ENCODE data around the gene CHRNG. TPM values are rescaled to one million over a fixed set of nuclear protein-coding genes. Genes with fewer than 3 reads are reported as not detected.

Gene CHRNG
- total and polyA plus RNA-seq, 2 experiments from 2014 or later = not detected

DNA sequence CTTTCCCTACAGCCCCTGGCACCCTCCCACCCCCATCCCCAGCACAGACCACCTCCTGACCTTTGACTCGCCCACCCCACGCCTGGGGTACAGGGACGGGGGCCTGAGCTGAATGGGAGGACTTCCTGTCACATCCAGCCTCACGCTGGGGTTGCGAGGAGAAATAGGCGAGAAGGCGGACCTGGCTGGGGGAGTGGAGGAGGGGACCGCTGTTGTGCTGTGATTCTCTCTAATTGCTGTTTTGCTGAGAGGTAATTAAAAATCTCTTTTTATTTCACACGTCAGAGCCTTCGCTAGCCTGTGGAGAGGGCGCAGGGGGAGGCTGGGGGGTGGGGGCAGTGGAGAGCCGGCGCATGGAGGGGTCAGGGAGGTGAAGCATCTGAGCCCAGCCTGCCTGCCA lies 42.1 kb upstream of the CHRNG start:
- no peak overlapping the region for H2AFZ ChIP-seq
- H3K4me3 ChIP-seq = no peak overlapping the region
- H3K9me3 ChIP-seq (ENCODE audit: low read depth) = no peaks in the 10 kb centered on the region
- no peaks in the 10 kb centered on the region for H4K20me1 ChIP-seq (ENCODE audit: insufficient read depth, poor library complexity, severe bottlenecking)
- no peak overlapping the region for H3K4me2 ChIP-seq
- peaks cover 13% of the 10 kb centered on the region for H3K27me3 ChIP-seq
- H3K36me3 ChIP-seq (replicated peaks; ENCODE audit: insufficient read depth, low read depth) = no peaks in the 10 kb centered on the region
- WGBS (ENCODE audit: low lambda C conversion rate, missing lambda C conversion rate) = 86% methylated on average over 12 of the region's 13 CpGs
- no peaks in the 10 kb centered on the region for H3K9me2 ChIP-seq (replicated peaks; ENCODE audit: insufficient read depth)
- no peak for DNase-seq (ENCODE audit: low spot score)
- TF ChIP-seq EZH2 (IDR thresholded peaks at IDR 0.05; ENCODE audit: borderline replicate concordance) (no peak), EZH2phosphoT487 (IDR thresholded peaks at IDR 0.05; ENCODE audit: low read depth, severe bottlenecking, unreplicated experiment) (no peak)
- TF ChIP-seq, protein P1, sequence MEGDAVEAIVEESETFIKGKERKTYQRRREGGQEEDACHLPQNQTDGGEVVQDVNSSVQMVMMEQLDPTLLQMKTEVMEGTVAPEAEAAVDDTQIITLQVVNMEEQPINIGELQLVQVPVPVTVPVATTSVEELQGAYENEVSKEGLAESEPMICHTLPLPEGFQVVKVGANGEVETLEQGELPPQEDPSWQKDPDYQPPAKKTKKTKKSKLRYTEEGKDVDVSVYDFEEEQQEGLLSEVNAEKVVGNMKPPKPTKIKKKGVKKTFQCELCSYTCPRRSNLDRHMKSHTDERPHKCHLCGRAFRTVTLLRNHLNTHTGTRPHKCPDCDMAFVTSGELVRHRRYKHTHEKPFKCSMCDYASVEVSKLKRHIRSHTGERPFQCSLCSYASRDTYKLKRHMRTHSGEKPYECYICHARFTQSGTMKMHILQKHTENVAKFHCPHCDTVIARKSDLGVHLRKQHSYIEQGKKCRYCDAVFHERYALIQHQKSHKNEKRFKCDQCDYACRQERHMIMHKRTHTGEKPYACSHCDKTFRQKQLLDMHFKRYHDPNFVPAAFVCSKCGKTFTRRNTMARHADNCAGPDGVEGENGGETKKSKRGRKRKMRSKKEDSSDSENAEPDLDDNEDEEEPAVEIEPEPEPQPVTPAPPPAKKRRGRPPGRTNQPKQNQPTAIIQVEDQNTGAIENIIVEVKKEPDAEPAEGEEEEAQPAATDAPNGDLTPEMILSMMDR (IDR thresholded peaks at IDR 0.05; ENCODE audit: poor library complexity) = no peak
- no peaks in the 10 kb centered on the region for H3K79me2 ChIP-seq
- no peak overlapping the region for H3K27ac ChIP-seq
- H3K4me1 ChIP-seq (ENCODE audit: insufficient read depth) = peaks cover 11% of the 10 kb centered on the region

DNA sequence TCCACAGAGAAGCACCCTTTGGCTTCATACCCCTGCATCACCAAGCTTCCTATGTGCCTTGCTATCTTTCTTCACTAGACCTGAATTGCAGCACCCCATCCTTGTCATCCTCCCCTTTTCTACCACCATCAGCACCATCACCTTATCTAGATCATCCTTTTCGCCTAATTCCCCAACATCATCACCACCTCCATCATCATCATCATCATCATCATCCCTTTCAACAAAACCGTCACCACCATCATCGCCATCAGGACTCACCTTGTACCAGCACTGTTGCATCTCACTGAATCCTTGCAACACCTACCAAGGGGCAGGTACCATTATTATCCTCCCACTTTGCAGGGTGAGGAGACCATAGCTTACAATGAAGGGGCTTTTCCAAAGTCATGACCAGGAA lies 41.0 kb upstream of the CHRNG start:
- Histone ChIP-seq H3K4me2 (no peak overlapping the region), H3K27ac (no peak overlapping the region), H3K79me2 (no peaks in the 10 kb centered on the region), H2AFZ (no peak overlapping the region), H3K9me2 (replicated peaks; ENCODE audit: insufficient read depth) (no peaks in the 10 kb centered on the region), H3K36me3 (replicated peaks; ENCODE audit: insufficient read depth, low read depth) (no peaks in the 10 kb centered on the region), H3K4me1 (ENCODE audit: insufficient read depth) (peaks cover 18% of the 10 kb centered on the region), H3K4me3 (no peak overlapping the region), H3K27me3 (peaks cover 21% of the 10 kb centered on the region), H3K9me3 (ENCODE audit: low read depth) (no peaks in the 10 kb centered on the region), H4K20me1 (ENCODE audit: insufficient read depth, poor library complexity, severe bottlenecking) (no peaks in the 10 kb centered on the region)
- no peak for DNase-seq (ENCODE audit: low spot score)
- no peak for TF ChIP-seq EZH2phosphoT487 (IDR thresholded peaks at IDR 0.05; ENCODE audit: low read depth, severe bottlenecking, unreplicated experiment)
- no peak for TF ChIP-seq EZH2 (IDR thresholded peaks at IDR 0.05; ENCODE audit: borderline replicate concordance)
- 92% methylated on average over 3 of the region's 3 CpGs for WGBS (ENCODE audit: low lambda C conversion rate, missing lambda C conversion rate)

DNA sequence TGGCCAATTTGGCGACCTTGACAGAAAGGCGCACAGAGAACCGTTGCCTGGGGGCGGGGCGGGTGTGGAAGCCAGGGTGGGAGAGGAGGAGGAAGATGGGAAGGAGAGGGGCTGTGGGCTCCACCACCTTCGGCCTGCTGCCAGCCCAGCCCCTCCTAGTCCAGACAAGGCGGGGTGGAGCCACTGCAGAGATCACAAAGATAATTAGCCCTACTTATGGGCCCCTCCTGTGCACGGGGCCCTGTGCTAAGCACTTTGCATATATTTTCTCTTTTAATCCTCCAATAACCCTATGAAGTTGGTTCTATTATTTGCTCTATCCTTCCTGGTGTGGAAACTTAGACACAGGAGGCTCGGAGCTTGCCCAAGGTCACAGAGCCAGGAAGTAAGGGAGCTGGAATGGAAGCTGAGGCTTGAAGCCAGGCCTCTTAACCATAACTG lies 38.1 kb upstream of the CHRNG start:
- no peak overlapping the region for H3K4me3 ChIP-seq
- no peaks in the 10 kb centered on the region for H3K79me2 ChIP-seq
- H4K20me1 ChIP-seq (ENCODE audit: insufficient read depth, poor library complexity, severe bottlenecking) = no peaks in the 10 kb centered on the region
- H3K27me3 ChIP-seq = peaks cover 50% of the 10 kb centered on the region
- no peaks in the 10 kb centered on the region for H3K9me3 ChIP-seq (ENCODE audit: low read depth)
- H3K4me2 ChIP-seq = no peak overlapping the region
- no peak overlapping the region for H2AFZ ChIP-seq
- TF ChIP-seq, protein P1 (IDR thresholded peaks at IDR 0.05; ENCODE audit: poor library complexity) = no peak
- TF ChIP-seq EZH2 (IDR thresholded peaks at IDR 0.05; ENCODE audit: borderline replicate concordance) (no peak), EZH2phosphoT487 (IDR thresholded peaks at IDR 0.05; ENCODE audit: low read depth, severe bottlenecking, unreplicated experiment) (no peak)
- H3K36me3 ChIP-seq (replicated peaks; ENCODE audit: insufficient read depth, low read depth) = no peaks in the 10 kb centered on the region
- no peak for DNase-seq (ENCODE audit: low spot score)
- H3K9me2 ChIP-seq (replicated peaks; ENCODE audit: insufficient read depth) = no peaks in the 10 kb centered on the region
- 66% methylated on average over 9 of the region's 9 CpGs for WGBS (ENCODE audit: low lambda C conversion rate, missing lambda C conversion rate)
- H3K4me1 ChIP-seq (ENCODE audit: insufficient read depth) = peaks cover 18% of the 10 kb centered on the region
- H3K27ac ChIP-seq = peak overlapping the region; percentile 51

DNA sequence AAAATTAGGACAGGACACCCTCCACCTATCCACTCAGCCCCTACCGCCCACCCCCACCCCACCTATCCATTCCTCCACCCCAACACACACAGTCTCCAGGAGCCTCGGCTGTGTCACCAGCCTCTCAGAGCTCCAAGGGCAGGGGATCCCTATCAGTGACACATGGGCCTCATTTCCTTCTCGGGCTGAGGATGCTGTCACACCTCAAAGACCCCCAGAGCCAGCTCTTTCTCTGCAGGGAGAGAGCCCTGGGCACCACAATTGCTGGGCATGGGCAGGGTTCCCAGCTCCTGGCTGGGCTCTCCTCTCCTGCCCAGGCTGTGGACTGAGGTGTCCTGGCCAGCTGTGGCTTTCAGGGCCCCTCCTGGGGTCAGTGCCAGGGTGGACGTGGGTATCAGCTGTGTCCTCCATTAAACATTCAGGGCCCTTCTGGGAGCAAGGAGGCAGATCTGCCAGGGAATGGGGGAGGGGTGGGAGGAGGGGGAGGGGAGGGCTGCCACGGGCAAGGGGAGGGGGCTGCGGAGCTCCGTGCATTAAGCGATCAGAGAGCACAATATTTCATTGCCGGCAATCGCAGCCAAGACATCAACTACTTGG lies 37.6 kb upstream of the CHRNG start:
- H3K27me3 ChIP-seq = peaks cover 55% of the 10 kb centered on the region
- no peak overlapping the region for H2AFZ ChIP-seq
- H3K4me3 ChIP-seq = no peak overlapping the region
- peaks cover 18% of the 10 kb centered on the region for H3K4me1 ChIP-seq (ENCODE audit: insufficient read depth)
- TF ChIP-seq EZH2phosphoT487 (IDR thresholded peaks at IDR 0.05; ENCODE audit: low read depth, severe bottlenecking, unreplicated experiment) (no peak), EZH2 (IDR thresholded peaks at IDR 0.05; ENCODE audit: borderline replicate concordance) (no peak)
- TF ChIP-seq, protein P1 (IDR thresholded peaks at IDR 0.05; ENCODE audit: poor library complexity) = no peak
- DNase-seq (ENCODE audit: low spot score) = no peak
- no peaks in the 10 kb centered on the region for H3K36me3 ChIP-seq (replicated peaks; ENCODE audit: insufficient read depth, low read depth)
- H3K9me3 ChIP-seq (ENCODE audit: low read depth) = no peaks in the 10 kb centered on the region
- peak overlapping the region; percentile 51 for H3K27ac ChIP-seq
- no peaks in the 10 kb centered on the region for H3K79me2 ChIP-seq
- 61% methylated on average over 3 of the region's 10 CpGs for WGBS (ENCODE audit: low lambda C conversion rate, missing lambda C conversion rate)
- no peaks in the 10 kb centered on the region for H3K9me2 ChIP-seq (replicated peaks; ENCODE audit: insufficient read depth)
- H4K20me1 ChIP-seq (ENCODE audit: insufficient read depth, poor library complexity, severe bottlenecking) = no peaks in the 10 kb centered on the region
- peak overlapping the region; percentile 97 for H3K4me2 ChIP-seq

All from hepatocyte (in vitro differentiated cells).